HepG2 (cell line): ENCODE results near the gene BRAP. TPM values are rescaled to one million over a fixed set of nuclear protein-coding genes. Genes with fewer than 3 reads are reported as not detected.

ENCODE experiments used
- CHD2 ChIP-seq: IDR thresholded peaks from 2 replicates; pipeline ENCODE4 v1.6.1; 2011; ENCODE audit warnings: low read depth, low read length, improper control_type of control experiment
- ESRRA ChIP-seq: sonication (generic); formaldehyde crosslinking; IDR thresholded peaks from 2 replicates; pipeline ENCODE4 v1.5.1; 2020; ENCODE audit warnings: mild to moderate bottlenecking, low read depth, missing genetic modification reagents
- FOXC1 ChIP-seq: sonication (generic); formaldehyde crosslinking; IDR thresholded peaks from 2 replicates; pipeline ENCODE4 v1.8.0; 2022; ENCODE audit warnings: mild to moderate bottlenecking, missing genetic modification reagents, borderline replicate concordance
- FOXK1 ChIP-seq: sonication (generic); formaldehyde crosslinking; IDR thresholded peaks from 2 replicates; pipeline ENCODE4 v1.4.0; 2020; ENCODE audit warnings: low read depth, missing genetic modification reagents, borderline replicate concordance
- GLI4 ChIP-seq: sonication (generic); formaldehyde crosslinking; IDR thresholded peaks from 2 replicates; pipeline ENCODE4 v1.5.1; 2020; ENCODE audit warnings: missing genetic modification reagents, mild to moderate bottlenecking, moderate library complexity, borderline replicate concordance
- NFE2L2 ChIP-seq: fragments of 150-350 bp; IDR thresholded peaks from 2 replicates; pipeline ENCODE4 v1.6.1; 2014; ENCODE audit warnings: low read length
- RBAK ChIP-seq: sonication (generic); formaldehyde crosslinking; IDR thresholded peaks from 2 replicates; pipeline ENCODE4 v1.5.1; 2020; ENCODE audit warnings: mild to moderate bottlenecking, missing genetic modification reagents
- RXRA ChIP-seq: sonication (generic); formaldehyde crosslinking; IDR thresholded peaks from 2 replicates; pipeline ENCODE4 v1.5.1; 2020; ENCODE audit warnings: missing genetic modification reagents
- STAG1 ChIP-seq: sonication (generic); formaldehyde crosslinking; IDR thresholded peaks from 2 replicates; pipeline ENCODE4 v1.4.0; 2020; ENCODE audit warnings: missing genetic modification reagents
- YEATS4 ChIP-seq: sonication (generic); formaldehyde crosslinking; IDR thresholded peaks from 2 replicates; pipeline ENCODE4 v1.4.0; 2020; ENCODE audit warnings: missing genetic modification reagents, borderline replicate concordance
- ZNF296 ChIP-seq: sonication (generic); formaldehyde crosslinking; conservative IDR thresholded peaks from 2 replicates; pipeline ENCODE4 v1.5.0; 2020; ENCODE audit warnings: mild to moderate bottlenecking, missing genetic modification reagents
- ZNF496 ChIP-seq: sonication (generic); formaldehyde crosslinking; IDR thresholded peaks from 2 replicates; pipeline ENCODE4 v1.8.1; 2023; ENCODE audit warnings: mild to moderate bottlenecking, moderate library complexity, missing genetic modification reagents; ENCODE audit not compliant: insufficient replicate concordance
- ZSCAN30 ChIP-seq: sonication (generic); formaldehyde crosslinking; IDR thresholded peaks from 2 replicates; pipeline ENCODE4 v1.5.0; 2020; ENCODE audit warnings: mild to moderate bottlenecking, missing genetic modification reagents
- ZSCAN31 ChIP-seq: sonication (generic); formaldehyde crosslinking; IDR thresholded peaks from 2 replicates; pipeline ENCODE4 v1.5.0; 2020; ENCODE audit warnings: low read depth, mild to moderate bottlenecking, missing genetic modification reagents
- polyA plus RNA-seq, 8 experiments: library from polyadenylated mRNA; depleted of rRNA in 3 of 8; stranded (reverse) in 7 of 8; unstranded in 1 of 8; fragments of >200 nt; fragmentation: Illumina TruSeq in 4 of 8; extraction: Trizol in 4 of 8; gene quantifications; 2 replicates each; pipeline versions ENCODE4 v1.2.1 to v1.2.3, GENCODE V29; 2011 to 2016; ENCODE audit warnings: low read depth in 4 of 8, missing spikeins in 1 of 8, mixed read lengths in 1 of 8; ENCODE audit not compliant: insufficient read depth in 1 of 8
- total RNA-seq, 5 experiments: library from RNA; depleted of rRNA; stranded (reverse); fragments of >200 nt; fragmentation: Illumina TruSeq; extraction: Trizol; gene quantifications; 2 replicates each; pipeline ENCODE4 v1.2.3, GENCODE V29; 2016; ENCODE audit warnings: low read depth in 1 of 5
- TF ChIP-seq, protein P1 (sequence below): IDR thresholded peaks from 2 replicates; pipeline ENCODE4 v1.6.1; 2012; ENCODE audit warnings: low read depth, low read length, improper control_type of control experiment
- TF ChIP-seq, protein P2 (sequence below): sonication (generic); formaldehyde crosslinking; IDR thresholded peaks from 2 replicates; pipeline ENCODE4 v1.4.0; 2020; ENCODE audit warnings: missing genetic modification reagents, borderline replicate concordance
- TF ChIP-seq, protein P3 (sequence below): sonication (generic); formaldehyde crosslinking; IDR thresholded peaks from 2 replicates; pipeline ENCODE4 v1.8.0; 2022; ENCODE audit warnings: missing genetic modification reagents, mild to moderate bottlenecking, borderline replicate concordance

BRAP gene
- total and polyA plus RNA-seq, 2 of the 13 experiments (the other 11 are each of a cell fraction or from before 2014, with no cell fraction given) = 8.1 to 15.4 TPM

DNA sequence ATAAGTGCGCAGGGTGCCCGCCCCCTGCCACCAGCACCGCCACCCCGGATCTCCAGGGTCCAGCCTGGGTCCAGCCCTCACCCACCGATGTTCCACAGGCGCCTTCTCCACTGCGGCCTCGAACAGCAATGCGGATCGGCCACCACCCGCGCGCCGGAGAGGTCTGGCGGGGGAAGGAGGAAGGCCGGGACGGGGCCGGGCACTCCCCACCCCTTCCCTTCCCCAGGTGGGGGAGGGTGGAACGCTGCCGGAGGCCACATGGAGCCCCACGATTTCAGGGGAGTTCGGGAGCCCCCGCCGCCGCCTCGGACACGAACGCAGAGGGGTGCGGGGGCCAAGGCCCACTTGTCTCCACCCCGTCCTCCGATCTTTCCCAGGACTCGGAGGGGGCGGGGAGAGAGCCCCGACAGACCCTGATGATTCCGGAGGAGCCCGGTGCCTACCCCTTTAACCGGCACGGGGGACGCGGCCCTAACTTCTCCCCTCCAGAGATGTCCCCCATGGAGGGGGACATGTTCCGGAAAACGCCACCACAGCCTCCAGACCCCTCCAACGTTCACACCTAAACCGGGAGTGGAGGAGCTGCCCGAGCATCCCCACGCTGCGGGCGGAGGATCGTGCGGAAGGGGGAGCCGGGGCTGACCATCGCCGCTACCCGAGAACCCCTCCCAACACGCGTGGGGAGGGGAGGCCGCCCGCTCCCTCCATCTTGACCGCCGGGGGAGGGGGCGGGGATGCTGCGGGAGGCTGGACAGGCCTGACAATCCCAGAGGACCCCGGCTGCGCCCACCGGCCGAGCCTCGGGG is 87.7 kb downstream of the BRAP start (continued):
- TF ChIP-seq, protein P1, sequence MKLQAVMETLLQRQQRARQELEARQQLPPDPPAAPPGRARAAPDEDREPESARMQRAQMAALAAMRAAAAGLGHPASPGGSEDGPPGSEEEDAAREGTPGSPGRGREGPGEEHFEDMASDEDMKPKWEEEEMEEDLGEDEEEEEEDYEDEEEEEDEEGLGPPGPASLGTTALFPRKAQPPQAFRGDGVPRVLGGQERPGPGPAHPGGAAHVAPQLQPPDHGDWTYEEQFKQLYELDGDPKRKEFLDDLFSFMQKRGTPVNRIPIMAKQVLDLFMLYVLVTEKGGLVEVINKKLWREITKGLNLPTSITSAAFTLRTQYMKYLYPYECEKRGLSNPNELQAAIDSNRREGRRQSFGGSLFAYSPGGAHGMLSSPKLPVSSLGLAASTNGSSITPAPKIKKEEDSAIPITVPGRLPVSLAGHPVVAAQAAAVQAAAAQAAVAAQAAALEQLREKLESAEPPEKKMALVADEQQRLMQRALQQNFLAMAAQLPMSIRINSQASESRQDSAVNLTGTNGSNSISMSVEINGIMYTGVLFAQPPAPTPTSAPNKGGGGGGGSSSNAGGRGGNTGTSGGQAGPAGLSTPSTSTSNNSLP = no peak
- TF ChIP-seq ZNF496 = no peak
- no peak for TF ChIP-seq CHD2
- no peak for TF ChIP-seq RBAK (CRISPR knock-in tag)
- no peak for TF ChIP-seq ZSCAN30 (CRISPR knock-in tag)
- peak; percentile 37; the same call in 1 of the 2 replicates for TF ChIP-seq YEATS4 (CRISPR knock-in tag)
- no peak for TF ChIP-seq ZSCAN31 (CRISPR knock-in tag)
- TF ChIP-seq RXRA (CRISPR knock-in tag) = peak; percentile 26; the same call in 1 of the 2 replicates
- no peak for TF ChIP-seq ZNF296
- no peak; the same call in 1 of the 2 replicates for TF ChIP-seq ESRRA
- no peak for TF ChIP-seq STAG1 (CRISPR knock-in tag)
- TF ChIP-seq, protein P2, sequence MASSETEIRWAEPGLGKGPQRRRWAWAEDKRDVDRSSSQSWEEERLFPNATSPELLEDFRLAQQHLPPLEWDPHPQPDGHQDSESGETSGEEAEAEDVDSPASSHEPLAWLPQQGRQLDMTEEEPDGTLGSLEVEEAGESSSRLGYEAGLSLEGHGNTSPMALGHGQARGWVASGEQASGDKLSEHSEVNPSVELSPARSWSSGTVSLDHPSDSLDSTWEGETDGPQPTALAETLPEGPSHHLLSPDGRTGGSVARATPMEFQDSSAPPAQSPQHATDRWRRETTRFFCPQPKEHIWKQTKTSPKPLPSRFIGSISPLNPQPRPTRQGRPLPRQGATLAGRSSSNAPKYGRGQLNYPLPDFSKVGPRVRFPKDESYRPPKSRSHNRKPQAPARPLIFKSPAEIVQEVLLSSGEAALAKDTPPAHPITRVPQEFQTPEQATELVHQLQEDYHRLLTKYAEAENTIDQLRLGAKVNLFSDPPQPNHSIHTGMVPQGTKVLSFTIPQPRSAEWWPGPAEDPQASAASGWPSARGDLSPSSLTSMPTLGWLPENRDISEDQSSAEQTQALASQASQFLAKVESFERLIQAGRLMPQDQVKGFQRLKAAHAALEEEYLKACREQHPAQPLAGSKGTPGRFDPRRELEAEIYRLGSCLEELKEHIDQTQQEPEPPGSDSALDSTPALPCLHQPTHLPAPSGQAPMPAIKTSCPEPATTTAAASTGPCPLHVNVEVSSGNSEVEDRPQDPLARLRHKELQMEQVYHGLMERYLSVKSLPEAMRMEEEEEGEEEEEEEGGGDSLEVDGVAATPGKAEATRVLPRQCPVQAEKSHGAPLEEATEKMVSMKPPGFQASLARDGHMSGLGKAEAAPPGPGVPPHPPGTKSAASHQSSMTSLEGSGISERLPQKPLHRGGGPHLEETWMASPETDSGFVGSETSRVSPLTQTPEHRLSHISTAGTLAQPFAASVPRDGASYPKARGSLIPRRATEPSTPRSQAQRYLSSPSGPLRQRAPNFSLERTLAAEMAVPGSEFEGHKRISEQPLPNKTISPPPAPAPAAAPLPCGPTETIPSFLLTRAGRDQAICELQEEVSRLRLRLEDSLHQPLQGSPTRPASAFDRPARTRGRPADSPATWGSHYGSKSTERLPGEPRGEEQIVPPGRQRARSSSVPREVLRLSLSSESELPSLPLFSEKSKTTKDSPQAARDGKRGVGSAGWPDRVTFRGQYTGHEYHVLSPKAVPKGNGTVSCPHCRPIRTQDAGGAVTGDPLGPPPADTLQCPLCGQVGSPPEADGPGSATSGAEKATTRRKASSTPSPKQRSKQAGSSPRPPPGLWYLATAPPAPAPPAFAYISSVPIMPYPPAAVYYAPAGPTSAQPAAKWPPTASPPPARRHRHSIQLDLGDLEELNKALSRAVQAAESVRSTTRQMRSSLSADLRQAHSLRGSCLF = no peak
- TF ChIP-seq FOXK1 (CRISPR knock-in tag) = 0 out of 2 replicates have a peak, but pooled peaks have one; percentile 16
- no peak for TF ChIP-seq NFE2L2
- TF ChIP-seq, protein P3, sequence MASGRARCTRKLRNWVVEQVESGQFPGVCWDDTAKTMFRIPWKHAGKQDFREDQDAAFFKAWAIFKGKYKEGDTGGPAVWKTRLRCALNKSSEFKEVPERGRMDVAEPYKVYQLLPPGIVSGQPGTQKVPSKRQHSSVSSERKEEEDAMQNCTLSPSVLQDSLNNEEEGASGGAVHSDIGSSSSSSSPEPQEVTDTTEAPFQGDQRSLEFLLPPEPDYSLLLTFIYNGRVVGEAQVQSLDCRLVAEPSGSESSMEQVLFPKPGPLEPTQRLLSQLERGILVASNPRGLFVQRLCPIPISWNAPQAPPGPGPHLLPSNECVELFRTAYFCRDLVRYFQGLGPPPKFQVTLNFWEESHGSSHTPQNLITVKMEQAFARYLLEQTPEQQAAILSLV = no peak; the same call in 1 of the 2 replicates
- TF ChIP-seq FOXC1 = peak; percentile 34; the same call in 1 of the 2 replicates
- TF ChIP-seq GLI4 = no peak
